HG03103 (cell line): ENCODE measurements around the gene ANO2.

ENCODE experiments used
- ATAC-seq: cut with Tn5 transposase; IDR thresholded peaks from one replicate; pipeline ENCODE4 v1.9.1; 2021; ENCODE audit warnings: low read depth; ENCODE audit not compliant: unreplicated experiment

Gene ANO2

GRCh38 chr12:5589054-5589453, 356.0 kb downstream of the ANO2 start:
- no peak for ATAC-seq

- no peak for ATAC-seq
Measured at GRCh38 chr12:5588591-5588990, 356.5 kb downstream of the ANO2 start.

GRCh38 chr12:5588176-5588575, 356.9 kb downstream of the ANO2 start:
- ATAC-seq = no peak

- ATAC-seq = no peak
Measured at GRCh38 chr12:5587711-5588121, 357.3 kb downstream of the ANO2 start.

- no peak for ATAC-seq
Measured at GRCh38 chr12:5586201-5586600, 358.9 kb downstream of the ANO2 start.

GRCh38 chr12:5585178-5585577, 359.9 kb downstream of the ANO2 start:
- ATAC-seq = no peak

GRCh38 chr12:5584412-5585175, 360.5 kb downstream of the ANO2 start:
- ATAC-seq = no peak

- no peak for ATAC-seq
Measured at GRCh38 chr12:5582541-5582940, 362.5 kb downstream of the ANO2 start.

GRCh38 chr12:5582018-5582417, 363.0 kb downstream of the ANO2 start:
- ATAC-seq = no peak

- no peak for ATAC-seq
Measured at GRCh38 chr12:5581616-5582015, 363.4 kb downstream of the ANO2 start.

- no peak for ATAC-seq
Measured at GRCh38 chr12:5581019-5581418, 364.0 kb downstream of the ANO2 start.

- no peak for ATAC-seq
Measured at GRCh38 chr12:5578775-5579174, 366.3 kb downstream of the ANO2 start.

- no peak for ATAC-seq
Measured at GRCh38 chr12:5577741-5578140, 367.3 kb downstream of the ANO2 start.

GRCh38 chr12:5577211-5577612, 367.8 kb downstream of the ANO2 start:
- ATAC-seq = no peak

- ATAC-seq = no peak
Measured at GRCh38 chr12:5575987-5576386, 369.1 kb downstream of the ANO2 start.

- ATAC-seq = no peak
Measured at GRCh38 chr12:5575232-5575631, 369.8 kb downstream of the ANO2 start.

- ATAC-seq = no peak
Measured at GRCh38 chr12:5573390-5573789, 371.7 kb downstream of the ANO2 start.

GRCh38 chr12:5571115-5571514, 373.9 kb downstream of the ANO2 start:
- no peak for ATAC-seq

GRCh38 chr12:5570416-5570815, 374.6 kb downstream of the ANO2 start:
- ATAC-seq = no peak

- no peak for ATAC-seq
Measured at GRCh38 chr12:5568325-5568981, 376.6 kb downstream of the ANO2 start.

GRCh38 chr12:5567016-5567725, 377.9 kb downstream of the ANO2 start:
- no peak for ATAC-seq
